GM10266 (cell line): ENCODE measurements around the gene MIX23.

Experiments
- DNase-seq: peaks from one replicate; pipeline ENCODE4 v3.0.0; 2012; ENCODE audit errors: extremely low spot score
- CTCF ChIP-seq: IDR thresholded peaks from 2 replicates; pipeline ENCODE4 v1.5.1; 2012; ENCODE audit warnings: mild to moderate bottlenecking, low read depth; ENCODE audit not compliant: control insufficient read depth, insufficient read depth; ENCODE audit errors: missing control alignments

The MIX23 gene

DNA sequence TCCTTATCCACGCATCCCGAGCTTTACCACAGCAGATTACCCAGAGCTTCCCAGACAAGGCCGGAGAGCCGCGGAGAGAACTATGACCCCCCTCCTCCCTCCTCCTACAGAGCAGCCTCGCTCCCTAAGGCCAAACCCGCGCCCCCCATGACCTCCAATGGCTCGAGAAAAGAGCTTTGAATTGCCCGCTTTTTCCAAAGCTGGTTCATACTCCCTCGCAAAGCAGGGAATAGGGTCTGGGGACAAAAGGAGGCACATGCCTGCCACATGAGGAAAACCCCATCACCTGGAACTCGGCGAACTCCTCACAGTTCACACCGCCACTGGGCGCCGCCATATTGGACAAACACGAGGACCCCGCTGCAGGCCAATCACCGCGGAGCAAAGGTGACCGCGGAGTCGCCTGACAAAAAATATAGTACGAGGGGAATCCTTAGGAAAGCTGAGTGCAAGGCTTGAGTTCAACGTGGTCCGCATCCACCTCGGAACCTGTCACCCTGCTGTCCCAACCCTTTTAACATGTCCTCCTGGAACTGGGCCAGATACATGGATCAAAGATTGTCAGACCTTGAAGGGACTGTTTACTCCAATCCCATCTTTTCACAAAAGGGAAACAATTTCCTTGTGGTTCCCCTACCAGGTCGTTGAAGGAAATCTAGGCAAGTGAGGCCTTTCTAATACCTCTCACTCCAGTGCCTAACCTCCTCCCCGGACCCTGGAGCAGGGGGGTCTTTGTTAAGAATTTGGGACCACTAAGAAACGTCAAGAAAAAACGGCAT lies at the start of gene MIX23:
MIX23 (minus strand) TSS at position 344 of the 779 bp plus-strand sequence; CDS start at position 337, 7 bp downstream.
- TF ChIP-seq CTCF = no peak
- peak; percentile 87 for DNase-seq

DNA sequence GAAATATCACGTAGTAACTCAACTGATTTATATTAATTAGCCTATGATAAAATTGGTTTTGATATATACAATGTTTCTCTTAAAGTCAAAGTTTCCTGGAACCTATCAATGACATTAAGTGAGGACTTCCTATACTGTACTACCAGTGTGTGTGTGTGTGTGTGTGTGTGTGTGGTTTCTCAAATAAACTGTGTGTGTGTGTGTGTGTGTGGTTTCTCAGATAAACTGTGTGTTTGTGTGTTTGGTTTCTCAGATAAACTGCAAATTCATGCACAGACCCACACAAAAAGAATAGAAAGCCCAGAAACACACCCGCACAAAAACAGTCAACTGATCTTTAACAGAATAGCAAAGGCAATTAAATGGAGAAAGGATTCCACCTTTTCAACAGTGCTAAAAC lies 47.3 kb upstream of the MIX23 start:
- TF ChIP-seq CTCF = no peak

GRCh38 chr3:122427857-122428471 lies 44.9 kb upstream of the MIX23 start:
- TF ChIP-seq CTCF = no peak
- no peak for DNase-seq

More for the DNA sequence above, 47.3 kb upstream of the MIX23 start:
- DNase-seq = no peak

- TF ChIP-seq CTCF = no peak
- no peak for DNase-seq
These were observed 38.8 kb upstream of the MIX23 start for GRCh38 chr3:122421836-122422235.

GRCh38 chr3:122421101-122421500 lies 38.1 kb upstream of the MIX23 start:
- DNase-seq = no peak
- no peak for TF ChIP-seq CTCF

DNA sequence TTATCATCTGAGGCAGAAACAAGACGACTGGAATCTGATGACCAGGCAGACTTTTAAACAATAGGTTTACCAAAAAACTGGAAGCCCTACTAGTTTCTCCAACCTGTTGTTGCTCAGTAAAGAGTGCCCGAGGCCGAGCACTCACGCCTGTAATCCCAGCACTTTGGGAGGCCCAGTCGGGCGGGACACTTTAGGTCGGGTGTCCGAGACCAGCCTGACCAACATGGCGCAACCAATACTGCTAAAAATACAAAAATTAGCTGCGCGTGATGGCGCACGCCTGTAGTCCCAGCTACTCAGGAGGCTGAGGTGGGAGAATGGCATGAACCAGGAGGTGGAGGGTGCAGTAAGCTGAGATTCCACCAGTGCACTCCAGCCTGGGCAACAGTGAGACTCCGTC lies 33.9 kb upstream of the MIX23 start:
- no peak for TF ChIP-seq CTCF
- DNase-seq = no peak
